Fibroblast of skin of right quadriceps (primary cell): Measurements from ENCODE around the gene CDK3.
"Not testable (repeated sequence)": the region's sequence is repeated elsewhere in the genome, so short reads cannot be mapped to it uniquely, and the experiment has no call there.

Experiments used
- DNase-seq: peaks from one replicate; pipeline ENCODE4 v3.0.0-alpha.2; 2013

CDK3 gene

DNA sequence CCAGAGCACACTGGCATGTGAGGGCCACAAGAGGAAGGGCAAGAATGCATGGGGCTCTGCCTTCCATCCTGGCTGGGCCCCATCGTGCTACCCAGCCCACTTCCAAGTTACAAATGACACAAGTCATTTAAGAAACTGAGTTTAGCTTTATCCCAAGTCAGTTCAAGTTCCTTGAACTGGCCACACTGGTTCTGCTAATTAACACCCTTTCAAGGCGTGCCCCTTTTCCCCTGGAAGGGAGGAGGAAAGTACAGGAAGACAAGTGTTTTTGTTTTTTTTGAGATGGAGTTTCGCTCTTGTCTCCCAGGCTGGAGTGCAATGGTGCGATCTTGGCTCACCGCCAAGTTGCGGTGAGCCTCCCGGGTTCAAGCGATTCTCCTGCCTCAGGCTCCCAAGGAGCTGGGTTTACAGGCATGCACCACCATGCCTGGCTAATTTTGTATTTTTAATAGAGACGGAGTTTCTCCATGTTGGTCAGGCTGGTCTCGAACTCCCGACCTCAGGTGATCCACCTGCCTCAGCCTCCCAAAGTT, 43.9 kb downstream of the CDK3 start:
- not testable (repeated sequence) for DNase-seq

- no peak for DNase-seq
Observed at GRCh38 chr17:76046064-76046463, 45.4 kb downstream of the CDK3 start.

GRCh38 chr17:76048025-76048605, 47.5 kb downstream of the CDK3 start:
- no peak for DNase-seq

DNA sequence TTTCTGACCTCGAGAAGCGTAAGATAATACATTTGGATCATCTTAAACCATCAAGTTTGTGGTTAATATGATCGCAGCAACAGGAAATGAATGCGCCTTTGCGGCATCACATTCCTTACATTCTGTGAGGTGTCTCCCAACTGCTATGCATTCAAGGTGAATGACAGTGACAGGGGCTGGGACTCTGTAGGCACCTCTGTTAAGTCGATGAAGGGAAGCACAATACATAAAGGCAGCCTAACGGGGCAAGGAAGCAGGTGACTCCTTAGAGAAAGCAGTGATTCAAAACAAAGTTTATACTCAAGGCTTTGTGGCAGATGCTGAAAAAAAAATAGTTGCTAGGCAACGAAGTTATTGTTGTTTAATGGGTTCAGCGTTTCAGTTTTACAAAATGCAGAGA, 48.1 kb downstream of the CDK3 start:
- DNase-seq = peak; percentile 59

DNA sequence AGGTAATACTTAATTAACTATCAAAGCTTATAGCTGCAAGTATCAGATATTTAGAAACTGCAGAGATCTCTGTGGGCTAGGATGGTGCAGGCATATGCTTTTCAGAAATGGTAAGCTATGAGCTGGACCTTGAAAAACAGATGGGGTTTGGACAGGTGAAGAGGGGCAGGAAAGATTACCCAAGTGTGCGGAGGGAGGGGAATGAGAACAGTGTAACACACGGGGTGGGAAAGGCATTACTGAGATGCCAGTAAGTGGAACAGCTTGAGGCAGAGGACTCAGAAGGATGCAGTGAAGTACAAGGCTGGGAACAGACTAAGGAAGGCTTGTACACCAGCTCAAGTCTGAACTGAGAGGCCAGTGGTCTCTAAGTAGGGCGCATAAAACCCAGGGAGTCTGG, 48.6 kb downstream of the CDK3 start:
- DNase-seq = no peak

GRCh38 chr17:76049836-76050537, 49.3 kb downstream of the CDK3 start:
- no peak for DNase-seq

DNA sequence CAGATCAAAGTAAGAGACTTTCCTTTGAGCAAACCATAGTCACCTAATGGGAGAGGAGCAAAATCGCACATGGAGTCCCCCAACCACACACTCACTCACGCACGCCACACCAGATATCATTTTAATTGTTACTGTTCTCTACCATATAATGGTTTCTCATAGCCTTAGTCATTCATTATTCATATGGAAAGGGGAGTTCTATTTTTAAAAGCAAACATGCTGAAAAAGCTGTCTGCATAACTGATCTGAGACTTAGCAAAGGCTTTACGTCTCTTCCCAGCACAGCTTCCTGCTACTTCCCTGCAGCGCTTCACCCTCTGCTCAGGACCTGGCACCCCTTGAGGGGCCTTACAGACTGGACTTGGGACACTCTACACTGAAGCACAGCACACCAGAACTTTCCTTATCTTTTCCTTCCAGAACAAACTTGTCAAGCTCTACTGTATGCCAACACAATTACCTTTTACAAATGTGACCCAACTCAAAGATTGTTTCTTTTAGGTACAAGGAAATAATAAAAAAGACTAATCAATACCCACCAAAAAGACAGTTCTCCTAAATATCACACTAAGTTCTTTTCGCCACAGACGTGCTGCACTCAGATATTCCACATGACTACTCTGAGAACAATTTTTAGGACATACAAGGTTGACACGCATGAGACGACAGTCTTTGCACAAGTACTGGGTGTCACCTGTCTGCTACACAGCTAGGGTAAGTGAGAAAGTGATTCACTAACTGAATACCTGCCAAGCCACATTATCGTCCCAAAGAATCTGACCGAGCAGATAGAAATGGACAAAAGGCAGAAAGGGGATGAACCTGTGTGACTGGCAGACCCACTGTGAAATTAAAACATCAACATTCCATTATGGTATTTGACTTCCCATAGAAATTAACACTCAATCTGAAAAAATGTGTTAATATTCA, 50.1 kb downstream of the CDK3 start:
- no peak for DNase-seq

DNA sequence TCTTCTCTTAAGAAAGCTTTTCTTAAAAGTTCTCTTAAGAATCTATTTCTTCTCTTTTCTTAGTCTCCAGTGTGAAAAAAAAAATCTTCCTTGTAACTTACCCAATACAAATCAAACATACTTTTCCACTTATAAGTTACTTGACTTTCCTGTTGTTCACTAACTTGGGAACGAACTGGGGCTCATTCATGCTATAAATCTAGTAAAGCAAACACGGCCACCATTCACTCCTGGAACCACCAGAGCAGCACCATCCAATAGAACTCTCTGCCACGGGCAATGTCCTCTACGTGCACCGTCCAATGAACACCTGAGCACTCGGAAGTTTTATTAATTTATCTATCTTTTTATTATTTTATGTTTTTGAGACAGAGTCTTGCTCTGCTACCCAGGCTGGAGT, 50.9 kb downstream of the CDK3 start:
- no peak for DNase-seq

DNA sequence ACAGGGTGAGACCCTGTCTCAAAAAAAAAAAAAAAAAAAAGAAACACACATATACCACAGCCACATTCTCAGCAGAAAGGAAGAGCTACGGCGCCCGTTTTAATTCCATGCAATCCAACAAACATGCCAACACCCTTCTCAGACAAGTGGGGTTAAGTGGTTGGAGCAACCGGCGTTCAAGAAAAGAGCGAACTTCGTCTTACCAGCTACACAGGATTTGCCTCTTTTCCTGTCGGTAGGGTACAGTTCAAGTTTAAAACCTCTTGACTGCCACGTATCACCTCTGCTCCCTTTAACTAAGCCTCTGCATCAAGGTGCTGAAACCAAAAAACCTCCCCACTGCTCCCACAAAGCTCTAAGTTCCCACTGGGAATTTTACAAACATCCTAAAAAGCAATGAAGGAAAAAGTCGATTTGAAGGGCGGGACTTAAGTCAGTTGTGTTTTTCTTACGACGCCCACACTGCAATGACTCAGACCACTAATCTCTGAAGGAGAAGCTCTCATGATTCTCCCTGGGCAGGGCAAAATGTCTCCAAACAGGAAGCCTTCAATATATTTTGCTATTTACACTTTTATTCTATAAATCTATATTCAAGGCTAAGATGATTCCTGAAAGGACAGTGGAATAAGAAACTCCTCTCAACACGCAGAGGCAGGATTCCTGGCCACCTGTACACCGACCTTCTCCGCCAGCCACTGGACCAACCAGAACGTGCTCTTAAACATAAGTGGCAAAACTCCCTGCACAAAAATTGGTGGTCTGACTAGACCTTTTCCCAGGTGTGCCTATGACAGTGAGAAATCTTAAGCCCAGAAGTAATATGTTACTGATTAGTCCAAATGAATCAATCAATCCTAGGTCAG, 52.8 kb downstream of the CDK3 start:
- DNase-seq = peak; percentile 50

DNA sequence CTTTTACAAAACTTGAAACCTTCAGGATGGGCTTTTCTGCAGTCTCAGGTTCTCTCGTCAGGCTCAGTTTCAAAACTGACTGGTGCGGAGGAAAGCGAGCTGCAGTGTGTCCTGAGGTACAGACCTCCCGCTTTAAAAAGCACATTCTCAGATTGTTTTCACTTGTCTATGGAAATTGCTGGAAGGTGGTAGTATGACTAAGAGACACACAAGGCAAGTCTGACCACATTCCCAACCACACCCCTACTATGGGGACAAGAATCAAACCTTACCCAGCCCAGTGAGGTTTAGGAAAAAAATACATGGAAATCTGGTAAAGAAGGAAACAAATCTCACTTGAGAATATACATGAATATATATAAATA, 53.4 kb downstream of the CDK3 start:
- no peak for DNase-seq
